Measurements from ENCODE around the gene GRIA1.

Gene GRIA1

DNA sequence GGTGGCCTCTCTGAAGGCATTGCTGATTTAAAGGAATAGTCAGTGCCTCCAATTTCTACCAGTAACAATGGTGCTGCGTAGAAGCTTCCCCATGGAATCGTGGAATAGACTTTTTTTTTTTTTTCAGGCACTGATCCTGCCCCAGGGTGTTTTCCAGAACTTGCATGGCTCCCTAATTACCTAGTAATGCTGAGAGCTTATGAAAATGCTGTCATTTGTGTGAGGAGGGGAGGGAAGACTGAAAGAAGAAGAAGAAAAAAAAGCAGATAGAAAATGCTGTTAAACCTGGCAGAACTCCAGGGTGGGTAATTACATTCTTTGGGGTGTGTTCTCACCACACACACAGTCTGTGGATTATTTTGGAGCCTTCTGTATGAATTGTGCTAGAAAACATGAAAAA lies 4.8 kb upstream of the GRIA1 start:
- Histone ChIP-seq H3K4me2 (ENCODE audit: low read depth, low read length) (no peak overlapping the region), H3K4me3 (ENCODE audit: low read length) (no peak overlapping the region), H3F3A (ENCODE audit: insufficient read depth, low read length) (no peaks in the 10 kb centered on the region), H3K79me2 (ENCODE audit: low read length) (no peaks in the 10 kb centered on the region), H3K27me3 (replicated peaks; ENCODE audit: insufficient read depth, low read length) (no peaks in the 10 kb centered on the region), H3K27ac (ENCODE audit: low read length) (no peak overlapping the region), H3K4me1 (ENCODE audit: low read length) (no peaks in the 10 kb centered on the region), H4K20me1 (ENCODE audit: insufficient read depth, low read length) (no peaks in the 10 kb centered on the region), H2AFZ (ENCODE audit: low read length) (no peak overlapping the region), H3K36me3 (replicated peaks; ENCODE audit: insufficient read depth, low read length) (no peaks in the 10 kb centered on the region), H3K9me2 (replicated peaks; ENCODE audit: insufficient read depth, low read length) (no peaks in the 10 kb centered on the region), H3K9me3 (replicated peaks; ENCODE audit: insufficient read depth, low read length) (no peaks in the 10 kb centered on the region), H3K9ac (ENCODE audit: low read length) (no peak overlapping the region)
- TF ChIP-seq EZH2 (optimal IDR thresholded peaks at IDR 0.05; ENCODE audit: low read depth, low read length) (no peak), CTCF (IDR thresholded peaks at IDR 0.05; ENCODE audit: low read length) (no peak), EZH2phosphoT487 (IDR thresholded peaks at IDR 0.05; ENCODE audit: low read length) (no peak)
- DNase-seq, result no peak

- Histone ChIP-seq H3K9me3 (replicated peaks; ENCODE audit: insufficient read depth, low read length) (no peaks in the 10 kb centered on the region), H3K9me2 (replicated peaks; ENCODE audit: insufficient read depth, low read length) (no peaks in the 10 kb centered on the region), H3K9ac (ENCODE audit: low read length) (no peak overlapping the region), H4K20me1 (ENCODE audit: insufficient read depth, low read length) (no peaks in the 10 kb centered on the region), H3K4me2 (ENCODE audit: low read depth, low read length) (no peak overlapping the region), H3K79me2 (ENCODE audit: low read length) (no peaks in the 10 kb centered on the region), H3K27me3 (replicated peaks; ENCODE audit: insufficient read depth, low read length) (no peaks in the 10 kb centered on the region), H3K27ac (ENCODE audit: low read length) (no peak overlapping the region), H2AFZ (ENCODE audit: low read length) (no peak overlapping the region), H3K36me3 (replicated peaks; ENCODE audit: insufficient read depth, low read length) (no peaks in the 10 kb centered on the region), H3K4me3 (ENCODE audit: low read length) (no peak overlapping the region), H3K4me1 (ENCODE audit: low read length) (no peaks in the 10 kb centered on the region), H3F3A (ENCODE audit: insufficient read depth, low read length) (no peaks in the 10 kb centered on the region)
- TF ChIP-seq CTCF (IDR thresholded peaks at IDR 0.05; ENCODE audit: low read length) (no peak), EZH2phosphoT487 (IDR thresholded peaks at IDR 0.05; ENCODE audit: low read length) (no peak), EZH2 (optimal IDR thresholded peaks at IDR 0.05; ENCODE audit: low read depth, low read length) (no peak)
- DNase-seq, result no peak
Measured at GRCh38 chr5:153486771-153487170, 3.7 kb upstream of the GRIA1 start.

DNA sequence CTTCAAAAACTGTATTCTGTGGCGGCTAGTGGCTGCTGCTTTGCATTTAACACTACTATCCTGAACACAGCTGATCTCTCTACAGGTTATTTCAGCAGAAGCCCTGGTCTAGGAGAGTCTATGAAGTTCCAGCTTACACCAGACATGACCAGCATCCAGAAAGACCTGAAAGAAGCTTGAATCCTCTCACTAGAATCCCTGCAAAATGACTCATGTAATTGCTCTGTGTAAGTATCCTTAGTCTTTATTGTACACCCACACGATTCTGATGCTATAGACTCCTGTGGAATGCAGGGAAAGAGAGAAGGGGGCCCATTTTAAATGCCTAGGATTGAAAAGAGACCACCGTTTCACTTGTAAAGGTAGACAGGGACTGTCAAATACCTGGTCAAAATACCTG lies 859 bp upstream of the GRIA1 start:
- Histone ChIP-seq H4K20me1 (ENCODE audit: insufficient read depth, low read length) (no peaks in the 10 kb centered on the region), H3K9me3 (replicated peaks; ENCODE audit: insufficient read depth, low read length) (no peaks in the 10 kb centered on the region), H3K36me3 (replicated peaks; ENCODE audit: insufficient read depth, low read length) (no peaks in the 10 kb centered on the region), H3K9ac (ENCODE audit: low read length) (no peak overlapping the region), H3K4me1 (ENCODE audit: low read length) (no peaks in the 10 kb centered on the region), H3K4me3 (ENCODE audit: low read length) (no peak overlapping the region), H3F3A (ENCODE audit: insufficient read depth, low read length) (no peaks in the 10 kb centered on the region), H3K79me2 (ENCODE audit: low read length) (no peaks in the 10 kb centered on the region), H3K27ac (ENCODE audit: low read length) (no peak overlapping the region), H3K9me2 (replicated peaks; ENCODE audit: insufficient read depth, low read length) (no peaks in the 10 kb centered on the region), H3K27me3 (replicated peaks; ENCODE audit: insufficient read depth, low read length) (no peaks in the 10 kb centered on the region), H3K4me2 (ENCODE audit: low read depth, low read length) (no peak overlapping the region), H2AFZ (ENCODE audit: low read length) (no peak overlapping the region)
- no peak for DNase-seq
- TF ChIP-seq EZH2phosphoT487 (IDR thresholded peaks at IDR 0.05; ENCODE audit: low read length), result no peak
- TF ChIP-seq EZH2 (optimal IDR thresholded peaks at IDR 0.05; ENCODE audit: low read depth, low read length), result no peak
- no peak for TF ChIP-seq CTCF (IDR thresholded peaks at IDR 0.05; ENCODE audit: low read length)

All from MM.1S (cell line).